Right lung (tissue), 5 donors: Measurements from ENCODE around the gene RAI1. TPM values are rescaled to one million over a fixed set of nuclear protein-coding genes. Genes with fewer than 3 reads are reported as not detected.
A peak's percentile ranks its signal among the peaks of the same experiment; 100 is the strongest.

Experiments
- DNase-seq, 2 donors: peaks; one replicate each; pipeline ENCODE4 v3.0.0-alpha.2; 2013
- polyA plus RNA-seq, 5 donors: library from polyadenylated mRNA; unstranded; fragments of 120-200 nt; gene quantifications; one replicate each; pipeline versions ENCODE4 v1.2.1 to v1.2.3, GENCODE V29; 2013; ENCODE audit warnings: inconsistent platforms in 1 of 5, low replicate concordance in 1 of 5; ENCODE audit not compliant: insufficient read length in 5 of 5, insufficient read depth in 1 of 5

The RAI1 gene
- polyA plus RNA-seq, 5 donors = 24.0 to 37.7 (median 35.8) TPM

- no peak for DNase-seq
These were observed 14.8 kb downstream of the RAI1 start for GRCh38 chr17:17696085-17696484.

DNA sequence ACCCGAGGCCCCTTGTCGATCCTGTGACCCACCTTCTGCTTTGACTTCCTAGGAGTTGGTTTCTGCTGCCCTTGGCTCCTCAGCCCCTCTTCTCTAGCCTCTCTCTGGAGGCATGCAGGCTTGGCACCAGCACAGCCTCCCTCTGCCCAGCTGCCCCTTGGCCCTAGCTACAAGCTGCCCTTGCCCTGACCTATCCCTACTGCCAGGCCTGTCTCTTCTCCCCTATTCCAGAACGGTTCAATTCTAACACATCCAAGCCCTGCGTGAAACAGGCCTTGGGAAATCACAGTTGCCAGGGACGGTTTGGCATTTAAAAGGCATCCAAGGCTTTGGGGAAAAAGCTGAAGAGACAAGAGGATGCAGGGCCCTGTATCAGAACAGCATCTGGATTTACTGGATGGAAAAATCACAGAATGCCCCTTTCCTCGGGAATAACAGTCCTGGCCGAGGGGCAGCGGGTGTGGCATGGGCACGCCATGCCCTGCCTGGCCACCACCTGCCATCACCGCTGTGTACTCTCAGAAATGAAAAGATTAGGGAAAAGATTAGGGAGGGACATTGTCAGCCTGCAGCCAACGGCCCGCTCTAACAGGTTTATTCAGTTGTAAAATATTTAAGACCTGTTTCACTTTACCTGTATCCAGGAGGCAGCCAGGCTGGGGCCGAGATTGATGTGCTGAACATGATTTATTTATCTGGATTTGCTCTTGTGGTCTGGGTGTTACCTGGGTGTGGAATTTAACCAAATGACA lies 15.8 kb downstream of the RAI1 start:
- no peak for DNase-seq

GRCh38 chr17:17698371-17698770 lies 17.1 kb downstream of the RAI1 start:
- DNase-seq = no peak

- no peak for DNase-seq
These were observed 17.7 kb downstream of the RAI1 start for GRCh38 chr17:17698869-17699351.

- DNase-seq = no peak
These were observed 18.2 kb downstream of the RAI1 start for GRCh38 chr17:17699491-17699890.

GRCh38 chr17:17700251-17700969 lies 19.2 kb downstream of the RAI1 start:
- DNase-seq = no peak

DNA sequence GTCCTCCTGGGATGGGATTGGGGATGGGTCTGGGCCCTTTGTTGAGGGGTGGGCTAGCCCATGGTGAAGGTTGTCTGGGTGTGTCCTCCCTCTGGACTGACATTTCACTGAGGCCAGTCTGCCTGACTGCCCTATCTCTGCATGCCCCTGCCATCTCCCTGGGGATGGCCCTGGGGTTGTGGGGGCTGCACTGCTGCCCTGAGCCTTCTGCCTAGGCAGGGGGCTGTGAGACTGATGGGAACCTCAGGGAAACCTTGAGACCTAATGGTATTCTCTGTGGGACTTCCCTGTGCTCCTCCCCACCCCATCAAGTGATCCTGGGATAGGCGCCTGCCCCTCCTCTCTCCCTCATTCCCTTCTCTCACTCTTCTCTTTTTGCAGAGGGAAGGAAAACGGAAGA lies 19.9 kb downstream of the RAI1 start:
- no peak for DNase-seq

DNA sequence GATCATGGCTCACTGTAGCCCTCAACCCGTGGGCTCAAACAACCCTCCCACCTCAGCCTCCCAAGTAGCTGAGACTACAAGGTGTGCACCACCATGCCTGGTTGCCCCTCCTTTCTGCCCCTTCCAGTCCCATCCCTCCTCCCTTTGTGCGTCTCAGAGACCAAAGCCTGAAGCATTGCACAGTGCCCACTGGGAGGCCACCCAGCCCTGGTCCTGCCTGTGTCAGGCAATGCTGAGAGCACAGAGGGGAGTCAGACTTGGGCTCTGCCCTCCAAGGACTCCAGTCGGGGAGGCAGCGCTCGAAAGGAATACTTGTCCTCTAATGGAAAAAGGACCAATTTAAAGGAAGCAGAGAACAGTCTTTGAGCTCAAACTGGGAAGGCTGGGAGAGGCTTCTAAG lies 20.4 kb downstream of the RAI1 start:
- DNase-seq = no peak

GRCh38 chr17:17702449-17703139 lies 21.3 kb downstream of the RAI1 start:
- DNase-seq = no peak

- DNase-seq = no peak
These were observed 22.1 kb downstream of the RAI1 start for GRCh38 chr17:17703140-17703919.

DNA sequence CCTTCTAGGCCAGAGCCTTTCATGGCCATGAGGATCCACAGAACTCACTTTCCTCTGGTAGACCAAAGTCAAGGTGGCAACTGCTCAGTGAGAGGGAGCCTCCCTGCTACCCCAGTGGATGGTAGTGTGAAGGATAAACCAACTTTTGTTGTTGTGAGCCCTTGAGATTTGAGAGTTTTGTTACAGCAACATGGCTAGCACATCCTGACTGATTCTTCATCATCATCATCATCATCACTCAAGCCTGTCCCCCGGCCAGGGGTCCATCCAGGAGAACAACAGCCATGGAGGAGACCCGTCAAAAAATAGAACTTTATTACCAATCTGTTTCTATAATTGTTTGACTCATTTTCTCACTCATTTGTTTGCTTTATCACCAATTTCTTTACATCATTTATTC lies 23.7 kb downstream of the RAI1 start:
- no peak for DNase-seq

DNA sequence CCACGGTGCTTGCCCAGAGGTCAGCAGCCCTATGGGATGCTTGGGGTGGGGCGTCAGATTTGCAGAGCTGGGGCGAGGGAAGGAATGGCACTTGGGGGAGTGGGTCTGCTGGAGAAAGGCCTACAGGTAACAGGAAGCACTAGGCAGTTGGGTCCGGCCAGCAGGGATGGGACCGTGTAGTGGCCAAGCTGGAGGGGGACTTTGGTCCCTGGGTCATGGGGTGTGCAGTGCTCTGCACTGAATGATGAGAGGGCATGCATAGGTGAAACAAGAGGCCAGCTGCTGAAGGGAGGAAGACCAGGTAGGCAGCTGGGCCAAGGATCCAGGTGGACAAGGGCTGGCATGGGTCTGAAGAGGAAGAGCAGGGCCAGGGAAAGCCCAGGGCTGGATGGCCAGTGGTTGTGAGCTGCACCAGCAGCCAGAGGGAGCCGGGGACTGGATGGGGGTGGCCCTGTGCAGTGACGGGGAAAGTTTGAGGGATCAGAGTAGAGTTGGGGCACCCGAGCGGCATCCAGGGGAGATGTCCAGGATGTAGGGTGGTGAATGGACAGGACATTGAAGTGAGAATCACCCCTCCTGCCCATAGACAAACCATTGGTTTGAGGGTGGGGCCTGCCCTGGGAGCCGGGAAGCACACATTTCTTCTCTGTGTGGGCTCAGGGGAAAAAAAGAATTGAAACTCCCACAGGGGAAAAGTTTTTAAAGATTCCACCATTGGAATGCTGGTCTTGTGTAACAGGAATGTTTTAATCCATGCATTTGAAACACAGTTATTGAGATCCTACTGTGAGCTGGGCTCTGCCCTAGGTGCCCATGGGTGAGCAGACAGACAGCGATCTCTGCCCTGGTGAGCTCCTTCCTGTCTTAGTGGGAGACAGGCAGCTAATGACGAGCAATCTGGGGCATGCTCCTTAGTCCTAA lies 25.1 kb downstream of the RAI1 start:
- DNase-seq = no peak

- DNase-seq = no peak
These were observed 27.0 kb downstream of the RAI1 start for GRCh38 chr17:17708295-17708694.

GRCh38 chr17:17708816-17709215 lies 27.6 kb downstream of the RAI1 start:
- no peak for DNase-seq

- no peak for DNase-seq
These were observed 28.6 kb downstream of the RAI1 start for GRCh38 chr17:17709815-17710321.

DNA sequence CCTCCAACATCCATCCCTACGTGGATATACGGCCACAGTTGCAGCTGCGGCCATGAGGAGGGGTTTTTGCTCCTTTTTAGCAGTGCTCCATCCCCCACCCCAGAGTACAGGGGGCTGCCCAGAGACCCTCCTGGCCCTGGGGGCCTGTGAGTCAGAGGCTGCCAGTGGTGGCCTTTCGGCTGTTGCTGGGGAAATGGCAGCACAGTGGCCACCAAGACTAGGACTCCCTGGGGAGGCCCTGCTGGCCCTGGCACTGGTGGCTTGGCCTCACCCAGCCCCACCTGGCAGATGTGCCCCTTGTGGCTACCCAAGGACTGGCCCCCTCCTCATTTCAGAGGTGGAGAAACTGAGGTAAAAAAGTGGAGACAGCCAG lies 29.1 kb downstream of the RAI1 start:
- DNase-seq = no peak

- DNase-seq = peak; percentile 60 to 68
These were observed 29.7 kb downstream of the RAI1 start for GRCh38 chr17:17710728-17711541.

GRCh38 chr17:17711641-17712162 lies 30.4 kb downstream of the RAI1 start:
- DNase-seq = no peak

- DNase-seq = no peak
These were observed 31.1 kb downstream of the RAI1 start for GRCh38 chr17:17712268-17712924.
